ENCODE results near the gene RALGPS2. TPM values are rescaled to one million over a fixed set of nuclear protein-coding genes. Genes with fewer than 3 reads are reported as not detected.
"Not testable (repeated sequence)": the region's sequence is repeated elsewhere in the genome, so short reads cannot be mapped to it uniquely, and the experiment has no call there.

The RALGPS2 gene
- polyA plus RNA-seq, 1 of the 3 experiments (the other 2 are of a cell fraction) = 5.1 TPM

DNA sequence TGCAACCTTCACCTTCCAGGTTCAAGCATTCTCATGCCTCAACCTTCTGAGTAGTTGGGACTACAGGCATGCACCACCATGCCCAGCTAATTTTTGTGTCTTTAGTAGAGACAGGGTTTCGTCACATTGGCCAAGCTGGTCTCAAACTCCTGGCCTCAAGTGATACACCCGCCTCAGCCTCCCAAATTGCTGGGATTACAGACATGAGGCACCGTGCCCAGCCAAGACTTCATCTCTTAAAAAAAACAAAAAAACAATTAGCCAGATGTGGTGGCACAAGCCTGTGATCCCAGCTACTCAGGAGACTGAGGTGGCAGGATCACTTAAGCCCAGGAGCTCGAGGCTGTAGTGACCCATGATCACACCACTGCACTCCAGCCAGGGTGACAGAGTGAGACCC, 224.8 kb downstream of the RALGPS2 start:
- H3K27me3 ChIP-seq (ENCODE audit: insufficient read depth); H3K27ac ChIP-seq (ENCODE audit: low read depth in 2 of 2, low read length in 1 of 2); H2AFZ ChIP-seq (ENCODE audit: low read depth); H3K4me2 ChIP-seq; H3K9ac ChIP-seq; DNase-seq; H3K4me1 ChIP-seq (ENCODE audit: control insufficient read depth in 1 of 2, insufficient read depth in 2 of 2, low read depth in 1 of 2, low read length in 1 of 2); H3K36me3 ChIP-seq (replicated peaks in 1 of 2; ENCODE audit: control insufficient read depth in 1 of 2, insufficient read depth in 2 of 2, low read length in 1 of 2); POLR2A ChIA-PET; H3F3A ChIP-seq (replicated peaks; ENCODE audit: insufficient read depth); H4K20me1 ChIP-seq (ENCODE audit: insufficient read depth); H3K4me3 ChIP-seq (ENCODE audit: low read depth in 2 of 2, low read length in 1 of 2); H3K79me2 ChIP-seq (ENCODE audit: insufficient read depth); H3K9me3 ChIP-seq; H3K9me2 ChIP-seq: not testable (repeated sequence)
- CTCF ChIA-PET = interaction anchor here (1.2 kb wide), 1 partner anchor 53 kb away, joined by 4 read pairs; no protein-coding TSS in a partner anchor
- 52% methylated on average over 4 of the region's 4 CpGs for WGBS (ENCODE audit: low lambda C conversion rate)

DNA sequence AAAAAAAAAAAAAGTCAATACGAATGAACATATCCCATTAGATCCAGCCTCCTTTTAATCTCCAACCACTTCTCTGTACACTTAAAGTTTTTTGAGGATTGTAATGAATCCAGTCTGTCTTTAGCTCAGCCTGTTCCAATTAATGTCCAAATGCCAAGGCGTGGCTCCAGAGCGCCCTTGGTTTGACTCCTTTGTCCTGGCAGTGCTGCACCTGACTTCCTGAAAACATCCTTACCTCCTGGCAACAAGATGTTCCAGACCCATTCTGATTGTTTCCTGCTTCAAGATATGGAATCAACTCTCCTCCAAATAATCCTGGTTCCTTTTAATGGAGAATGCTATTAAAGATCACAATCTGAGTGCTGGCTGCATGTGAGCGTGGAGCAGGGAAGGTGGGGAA, 226.6 kb downstream of the RALGPS2 start:
- CTCF ChIA-PET = interaction anchor here (0.6 to 1.4 kb wide), 2 partner anchors 198 to 420 kb away, joined by 3 to 4 read pairs; no protein-coding TSS in a partner anchor
- no peak for DNase-seq
- TF ChIP-seq, protein P1, sequence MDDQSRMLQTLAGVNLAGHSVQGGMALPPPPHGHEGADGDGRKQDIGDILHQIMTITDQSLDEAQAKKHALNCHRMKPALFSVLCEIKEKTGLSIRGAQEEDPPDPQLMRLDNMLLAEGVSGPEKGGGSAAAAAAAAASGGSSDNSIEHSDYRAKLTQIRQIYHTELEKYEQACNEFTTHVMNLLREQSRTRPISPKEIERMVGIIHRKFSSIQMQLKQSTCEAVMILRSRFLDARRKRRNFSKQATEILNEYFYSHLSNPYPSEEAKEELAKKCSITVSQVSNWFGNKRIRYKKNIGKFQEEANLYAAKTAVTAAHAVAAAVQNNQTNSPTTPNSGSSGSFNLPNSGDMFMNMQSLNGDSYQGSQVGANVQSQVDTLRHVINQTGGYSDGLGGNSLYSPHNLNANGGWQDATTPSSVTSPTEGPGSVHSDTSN (IDR thresholded peaks at IDR 0.05) = no peak
- TF ChIP-seq, protein P2, sequence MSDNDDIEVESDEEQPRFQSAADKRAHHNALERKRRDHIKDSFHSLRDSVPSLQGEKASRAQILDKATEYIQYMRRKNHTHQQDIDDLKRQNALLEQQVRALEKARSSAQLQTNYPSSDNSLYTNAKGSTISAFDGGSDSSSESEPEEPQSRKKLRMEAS (IDR thresholded peaks at IDR 0.05; ENCODE audit: low read depth) = no peak
- TF ChIP-seq MEF2A (IDR thresholded peaks at IDR 0.05; ENCODE audit: borderline replicate concordance, low read depth) = no peak
- no peak for TF ChIP-seq MXI1 (IDR thresholded peaks at IDR 0.05; ENCODE audit: low read depth, low read length)
- TF ChIP-seq YY1 (IDR thresholded peaks at IDR 0.05; ENCODE audit: low read depth) = no peak
- TF ChIP-seq FOXJ3 (CRISPR knock-in tag; IDR thresholded peaks at IDR 0.05) = no peak
- no peak for TF ChIP-seq POLR2AphosphoS5 (IDR thresholded peaks at IDR 0.05; ENCODE audit: low read depth, low read length)
- no peak for TF ChIP-seq REST (IDR thresholded peaks at IDR 0.05; ENCODE audit: low read depth, low read length)
- TF ChIP-seq USF1 (IDR thresholded peaks at IDR 0.05; ENCODE audit: borderline replicate concordance, low read depth) = no peak
- TF ChIP-seq ZBTB33 (IDR thresholded peaks at IDR 0.05; ENCODE audit: borderline replicate concordance, low read depth) = no peak
- TF ChIP-seq RCOR1 (IDR thresholded peaks at IDR 0.05; ENCODE audit: low read length) = no peak
- TF ChIP-seq GABPA (IDR thresholded peaks at IDR 0.05; ENCODE audit: low read depth) = no peak
- no peak for TF ChIP-seq NRF1 (IDR thresholded peaks at IDR 0.05; ENCODE audit: low read depth, low read length)
- no peak for TF ChIP-seq TAF1 (IDR thresholded peaks at IDR 0.05; ENCODE audit: borderline replicate concordance, low read depth, low read length)
- no peak for TF ChIP-seq TEAD4 (IDR thresholded peaks at IDR 0.05; ENCODE audit: borderline replicate concordance, insufficient read depth)
- TF ChIP-seq SIN3A (IDR thresholded peaks at IDR 0.05; ENCODE audit: borderline replicate concordance, low read depth, low read length) = no peak
- TF ChIP-seq IRF3 (IDR thresholded peaks at IDR 0.05; ENCODE audit: low read depth, low read length) = no peak
- no peak for TF ChIP-seq GATA2 (CRISPR knock-in tag; IDR thresholded peaks at IDR 0.05)
- TF ChIP-seq CHD2 (IDR thresholded peaks at IDR 0.05; ENCODE audit: low read length, partially characterized antibody) = no peak

More for the DNA sequence above, 226.6 kb downstream of the RALGPS2 start:
- Histone ChIP-seq H3F3A (replicated peaks; ENCODE audit: insufficient read depth) (no peaks in the 10 kb centered on the region), H3K9ac (no peak overlapping the region), H3K27me3 (ENCODE audit: insufficient read depth) (no peaks in the 10 kb centered on the region), H3K4me1 (ENCODE audit: control insufficient read depth in 1 of 2, insufficient read depth in 2 of 2, low read depth in 1 of 2, low read length in 1 of 2) (peaks cover 0 to 8% of the 10 kb centered on the region in 2 experiments; a peak in 1 of 4 replicates), H3K27ac (ENCODE audit: low read depth in 2 of 2, low read length in 1 of 2) (no peak overlapping the region), H3K4me2 (no peak overlapping the region), H2AFZ (ENCODE audit: low read depth) (no peak overlapping the region), H3K9me2 (no peaks in the 10 kb centered on the region), H3K79me2 (ENCODE audit: insufficient read depth) (no peaks in the 10 kb centered on the region), H3K4me3 (ENCODE audit: low read depth in 2 of 2, low read length in 1 of 2) (no peak overlapping the region), H3K9me3 (no peaks in the 10 kb centered on the region), H3K36me3 (replicated peaks in 1 of 2; ENCODE audit: control insufficient read depth in 1 of 2, insufficient read depth in 2 of 2, low read length in 1 of 2) (no peaks in the 10 kb centered on the region), H4K20me1 (ENCODE audit: insufficient read depth) (no peaks in the 10 kb centered on the region)
- POLR2A ChIA-PET = no interaction called here
- WGBS (ENCODE audit: low lambda C conversion rate) = 88% methylated on average over 4 of the region's 4 CpGs
